WI38 (cell line): ENCODE results near the gene TRIM40.

ENCODE experiments used
- H3K4me3 ChIP-seq: 2 replicates; pipeline ENCODE4 v1.5.1; 2011; ENCODE audit warnings: low read depth, mild to moderate bottlenecking, control low read depth, low read length
- CTCF ChIP-seq: IDR thresholded peaks from 2 replicates; pipeline ENCODE4 v1.5.1; 2012; ENCODE audit warnings: low read depth, mild to moderate bottlenecking, control low read depth, low read length

TRIM40 gene

GRCh38 chr6:30135757-30136156 is at the start of gene TRIM40:
Gene TRIM40 (plus strand): TSS chr6:30136140. CDS start chr6:30137037, 897 bp downstream.
- no peak for TF ChIP-seq CTCF

GRCh38 chr6:30087876-30088275 is 48.1 kb upstream of the TRIM40 start:
- TF ChIP-seq CTCF = no peak
- H3K4me3 ChIP-seq = no peak overlapping the region

More at GRCh38 chr6:30135757-30136156, at the start of gene TRIM40:
- H3K4me3 ChIP-seq = no peak within 1 kb of the TSS

GRCh38 chr6:30091577-30092381 is 44.2 kb upstream of the TRIM40 start:
- no peak for TF ChIP-seq CTCF
- H3K4me3 ChIP-seq = no peak overlapping the region

- H3K4me3 ChIP-seq = no peak overlapping the region
Measured at GRCh38 chr6:30092852-30093543, 42.9 kb upstream of the TRIM40 start.

GRCh38 chr6:30093951-30094661 is 41.8 kb upstream of the TRIM40 start:
- TF ChIP-seq CTCF = no peak
- H3K4me3 ChIP-seq = no peak overlapping the region

More at GRCh38 chr6:30092852-30093543, 42.9 kb upstream of the TRIM40 start:
- no peak for TF ChIP-seq CTCF

- TF ChIP-seq CTCF = no peak
- no peak overlapping the region for H3K4me3 ChIP-seq
Measured at GRCh38 chr6:30096829-30097228, 39.1 kb upstream of the TRIM40 start.
